GM13977 (cell line): ENCODE measurements around the gene AGXT.

Experiments used
- DNase-seq: peaks from one replicate; pipeline ENCODE4 v3.0.0; 2012; ENCODE audit warnings: low spot score
- CTCF ChIP-seq: IDR thresholded peaks from 2 replicates; pipeline ENCODE4 v1.5.1; 2012; ENCODE audit warnings: mild to moderate bottlenecking, control low read depth; ENCODE audit not compliant: insufficient read depth; ENCODE audit errors: extremely low read depth, missing control alignments
- in situ Hi-C: fragments of 300-500 bp; cut with MboI; formaldehyde crosslinking; loops from one replicate; pipeline ENCODE4 v1.12.0; 2022; ENCODE audit warnings: low sequenced_read_pairs, low pct_unique_long_range_greater_than_20kb, mixed read lengths, inconsistent platforms; ENCODE audit not compliant: unreplicated experiment

The AGXT gene

GRCh38 chr2:240926516-240927389 lies 58.1 kb downstream of the AGXT start:
- in situ Hi-C loops = no loop called here
- DNase-seq = no peak
- TF ChIP-seq CTCF = no peak

GRCh38 chr2:240927390-240927781 lies 58.8 kb downstream of the AGXT start:
- no peak for DNase-seq
- TF ChIP-seq CTCF = no peak
- in situ Hi-C loops = no loop called here

DNA sequence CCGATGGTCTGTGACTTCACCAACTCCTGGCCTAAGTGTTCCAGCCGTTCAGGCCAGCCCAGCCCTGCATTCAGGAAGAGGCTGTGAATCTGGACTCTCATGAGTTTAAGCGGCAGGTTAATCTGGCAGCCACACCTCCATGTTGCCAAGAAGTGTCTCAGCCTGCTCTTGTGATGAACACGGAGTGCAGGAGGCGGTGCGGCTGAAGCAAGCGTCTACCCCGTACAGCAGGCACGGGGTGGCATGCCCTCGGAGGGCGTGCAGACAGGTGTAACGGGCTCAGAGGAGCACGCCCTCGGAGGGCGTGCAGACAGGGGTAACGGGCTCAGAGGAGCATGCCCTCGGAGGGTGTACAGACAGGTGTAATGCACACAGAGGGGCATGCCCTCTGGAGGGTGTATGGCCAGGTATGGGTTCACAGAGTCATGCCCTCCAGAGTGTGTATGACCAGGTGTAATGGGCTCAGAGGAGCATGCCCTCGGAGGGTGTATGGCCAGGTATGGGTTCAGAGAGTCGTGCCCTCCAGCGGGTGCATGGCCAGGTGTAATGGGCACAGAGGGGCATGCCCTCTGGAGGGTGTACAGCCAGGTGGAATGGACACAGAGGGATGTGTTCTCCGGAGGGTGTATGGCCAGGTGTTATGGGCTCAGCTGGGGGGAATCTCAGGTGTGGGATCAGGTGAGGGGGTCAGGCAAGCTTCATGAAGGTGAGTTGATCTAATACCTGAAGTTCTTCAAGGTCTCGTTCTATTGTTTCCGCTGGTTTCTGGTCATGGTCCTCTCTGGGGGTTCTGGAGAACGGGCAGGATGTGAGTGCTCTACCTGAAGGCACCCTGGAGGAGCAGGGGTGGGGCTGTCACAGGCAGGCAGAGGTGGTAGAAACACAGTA lies 60.1 kb downstream of the AGXT start:
- TF ChIP-seq CTCF = no peak
- no peak for DNase-seq
- in situ Hi-C loops = no loop called here

DNA sequence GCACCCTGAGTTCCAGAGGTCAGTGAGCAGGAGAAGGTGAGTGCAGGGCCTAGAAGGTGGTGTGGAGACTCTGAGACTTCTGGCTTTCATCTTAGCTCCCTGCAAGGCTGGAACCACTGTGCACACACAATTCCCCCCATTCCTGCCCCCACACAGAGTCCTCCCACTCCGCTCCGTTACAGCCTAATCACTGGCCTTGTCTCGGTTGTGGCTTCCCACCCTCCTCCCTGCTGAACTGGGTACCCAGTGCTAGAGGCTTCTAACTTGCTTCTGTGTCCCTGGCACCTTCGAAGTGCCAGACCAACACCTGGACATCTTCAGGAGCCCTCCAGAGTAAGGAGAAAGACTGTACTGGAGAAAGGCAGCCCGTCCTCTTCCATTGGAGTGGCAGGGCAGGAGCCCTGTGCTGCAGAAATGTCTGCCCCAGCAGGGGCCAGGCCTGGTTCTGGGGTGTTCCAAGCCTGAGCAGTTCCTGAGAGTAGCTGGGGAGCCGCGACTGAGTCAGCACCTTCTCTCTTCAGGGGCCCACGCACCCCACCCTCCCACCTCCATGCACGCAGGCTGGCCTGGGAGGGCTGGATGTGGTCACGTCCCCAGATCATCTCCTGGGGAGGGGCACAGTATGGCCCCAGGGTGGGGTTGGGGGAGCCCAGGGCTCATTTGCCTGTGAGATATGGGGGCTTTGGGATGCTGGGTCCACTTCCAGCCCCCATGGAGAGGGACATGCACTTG lies 60.9 kb downstream of the AGXT start:
- TF ChIP-seq CTCF = no peak
- no peak for DNase-seq
- in situ Hi-C loops = no loop called here
